ENCODE measurements around the gene ERCC3.

ERCC3 gene

GRCh38 chr2:127293748-127294562, at the start of gene ERCC3:
Gene ERCC3, minus strand, starts transcription at chr2:127294144. Its CDS starts 63 bp downstream, at chr2:127294081.
- DNase-seq (ENCODE audit: low spot score) = peak; percentile 91

GRCh38 chr2:127343277-127343676, 49.3 kb upstream of the ERCC3 start:
- DNase-seq (ENCODE audit: low spot score) = no peak

DNA sequence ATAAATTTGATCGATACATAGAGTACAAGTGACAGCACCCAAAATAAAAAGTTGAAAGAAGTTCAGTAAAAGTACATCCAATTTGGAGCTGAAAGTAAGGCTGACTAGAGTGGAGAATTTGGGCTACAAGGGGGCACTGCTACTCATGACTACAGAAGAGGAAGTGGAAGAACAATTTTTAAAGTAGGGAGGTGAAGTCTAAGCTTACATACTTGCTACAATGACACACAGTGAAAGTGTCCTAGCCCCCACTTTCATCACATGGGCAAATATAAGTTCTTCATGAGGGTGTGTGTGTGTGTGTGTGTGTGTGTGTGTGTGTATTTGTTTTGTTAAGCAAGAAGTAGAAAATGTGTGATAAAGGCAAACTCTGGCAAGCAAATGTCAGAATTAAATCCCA, 48.2 kb upstream of the ERCC3 start:
- DNase-seq (ENCODE audit: low spot score) = no peak

DNA sequence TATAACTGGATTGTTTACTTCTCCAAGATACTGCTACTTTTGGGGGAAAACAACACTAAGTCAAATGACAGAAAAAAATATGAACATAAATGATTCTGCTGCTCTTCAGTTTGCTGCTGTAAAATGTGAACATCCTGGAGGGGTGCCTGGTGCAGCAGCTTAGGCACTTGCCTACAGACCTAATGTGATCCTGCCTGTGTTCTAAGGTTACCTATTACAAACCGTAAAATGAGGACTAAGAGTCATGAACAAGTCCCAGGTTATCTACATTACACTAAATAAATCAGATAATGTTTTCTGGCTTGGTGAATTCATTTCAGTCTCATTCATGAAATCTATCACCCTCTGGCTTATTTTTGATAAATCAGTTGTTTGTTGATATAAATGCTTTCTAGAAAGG, 38.4 kb upstream of the ERCC3 start:
- DNase-seq (ENCODE audit: low spot score) = no peak

DNA sequence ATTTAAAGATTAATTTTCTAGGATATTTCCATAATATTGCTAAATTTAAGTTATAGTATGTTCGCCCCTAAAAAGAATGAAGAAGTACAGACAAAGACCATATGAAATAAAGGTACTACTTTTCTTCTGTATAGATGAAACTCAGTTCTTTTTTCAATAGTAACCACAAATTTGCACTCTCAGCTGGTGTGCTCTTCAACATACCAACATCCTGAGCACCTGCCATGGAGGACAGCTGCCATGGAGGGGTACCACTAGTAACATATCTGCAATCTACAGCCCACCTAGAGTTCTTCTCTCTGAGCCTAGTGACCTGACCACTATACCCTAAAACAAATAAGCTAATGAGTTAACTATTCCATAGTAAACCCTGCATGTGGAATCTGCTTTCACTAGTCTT, 36.8 kb upstream of the ERCC3 start:
- peak; percentile 18 for DNase-seq (ENCODE audit: low spot score)

DNA sequence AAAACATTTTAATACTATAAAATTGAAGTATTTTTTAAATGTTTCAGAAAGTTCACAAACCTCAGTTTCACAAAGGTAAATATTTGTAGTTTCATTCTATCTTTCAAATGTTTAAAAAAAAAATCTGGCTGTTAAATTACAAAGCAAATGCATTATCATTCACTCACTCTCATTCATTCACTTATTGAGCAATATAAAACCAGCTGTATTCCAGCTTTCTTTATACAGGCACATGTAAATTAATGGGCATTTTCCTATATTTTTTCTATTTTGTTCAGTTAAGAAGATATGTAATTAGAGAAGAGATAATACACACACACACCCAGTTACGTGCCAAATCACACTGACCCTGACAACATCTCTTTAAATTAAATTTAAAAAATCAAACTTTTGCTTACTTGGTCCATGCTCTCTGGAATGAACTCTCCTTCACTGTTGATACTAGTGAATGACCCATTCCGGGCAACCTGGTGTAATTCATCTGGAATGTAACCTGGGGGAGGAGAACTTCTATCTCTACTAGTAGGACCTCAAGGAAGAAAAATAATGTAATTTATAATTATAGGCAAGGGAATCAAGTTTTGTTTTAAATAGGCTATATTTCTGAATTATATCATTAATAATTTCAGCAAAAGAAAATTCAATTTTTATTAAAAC, 32.5 kb upstream of the ERCC3 start:
- DNase-seq (ENCODE audit: low spot score) = no peak

DNA sequence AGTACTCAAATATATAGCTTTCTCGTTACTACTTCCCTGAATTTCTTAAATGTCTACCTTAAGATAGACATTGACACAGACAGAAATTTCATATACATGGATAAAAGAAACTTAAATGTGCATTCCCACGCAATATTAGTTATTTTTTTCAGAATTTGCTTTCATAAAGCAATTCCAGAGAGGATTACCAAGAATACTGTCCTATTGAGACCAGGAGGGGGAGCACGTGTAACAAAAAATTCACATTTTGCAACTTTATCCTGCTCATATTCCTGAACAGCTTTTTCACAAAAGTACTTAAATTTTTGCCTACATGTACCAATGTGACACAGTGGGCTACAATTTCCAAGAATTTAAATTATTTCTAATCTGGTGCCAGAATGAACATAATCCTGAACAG, 30.7 kb upstream of the ERCC3 start:
- peak; percentile 46 for DNase-seq (ENCODE audit: low spot score)

DNA sequence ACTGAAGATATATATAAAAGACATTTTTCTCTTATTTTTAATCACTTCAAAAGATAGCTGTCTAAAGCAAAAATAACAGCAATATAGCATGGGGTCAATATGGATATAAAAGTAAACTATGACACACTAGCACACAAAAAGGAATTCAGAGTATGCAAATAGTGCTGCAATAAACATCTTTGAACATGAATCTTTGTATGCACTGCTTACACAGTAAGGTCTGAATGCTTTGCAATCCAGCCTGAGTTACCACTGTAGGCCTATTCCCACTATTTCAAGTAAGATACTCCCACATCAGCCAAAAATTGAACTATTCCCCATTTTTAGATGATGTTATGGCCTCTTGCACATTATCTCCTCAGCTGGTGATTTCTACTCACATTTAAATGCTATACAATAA, 27.4 kb upstream of the ERCC3 start:
- no peak for DNase-seq (ENCODE audit: low spot score)

GRCh38 chr2:127320586-127321275, 26.8 kb upstream of the ERCC3 start:
- no peak for DNase-seq (ENCODE audit: low spot score)

GRCh38 chr2:127320067-127320466, 26.1 kb upstream of the ERCC3 start:
- no peak for DNase-seq (ENCODE audit: low spot score)

- no peak for DNase-seq (ENCODE audit: low spot score)
Measured at GRCh38 chr2:127314193-127314988, 20.4 kb upstream of the ERCC3 start.

- DNase-seq (ENCODE audit: low spot score) = peak; percentile 54
Measured at GRCh38 chr2:127313406-127313805, 19.5 kb upstream of the ERCC3 start.

DNA sequence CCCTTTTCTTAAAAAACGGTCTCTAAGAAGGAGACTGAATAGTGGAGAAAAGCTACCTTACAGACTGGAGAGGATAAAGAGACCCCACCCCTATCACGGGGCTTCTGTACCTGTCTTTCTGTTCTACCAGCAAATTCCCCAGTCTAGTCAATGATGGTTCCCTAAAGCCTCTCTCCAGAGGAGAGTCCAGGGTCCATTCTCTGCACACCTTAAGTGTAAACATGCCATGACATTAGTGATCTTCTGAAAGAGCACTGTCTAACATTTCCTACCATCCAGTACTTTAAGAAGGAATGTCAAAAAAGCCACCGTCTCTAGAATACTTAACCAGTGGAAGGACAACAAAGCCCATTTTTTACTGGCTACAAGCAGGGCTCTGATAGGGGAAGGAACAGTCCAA, 17.0 kb upstream of the ERCC3 start:
- no peak for DNase-seq (ENCODE audit: low spot score)

DNA sequence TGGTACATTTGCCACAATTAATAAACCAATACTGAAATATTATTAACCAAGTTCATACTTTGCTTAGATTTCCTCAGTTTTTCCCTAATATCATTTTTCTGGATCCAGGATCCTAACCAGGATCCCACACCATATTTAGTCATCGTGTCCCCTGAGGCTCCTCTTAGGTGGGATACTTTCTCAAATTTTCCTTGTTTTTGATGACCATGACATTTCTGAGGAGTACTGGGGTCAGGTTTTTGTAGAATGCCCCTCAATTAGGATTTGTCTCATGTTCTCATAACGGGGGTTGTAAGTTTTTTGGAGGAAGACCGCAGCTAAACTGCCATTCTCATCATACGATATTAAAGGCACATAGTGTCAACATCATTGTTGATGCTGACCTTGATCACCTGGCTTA, 15.5 kb upstream of the ERCC3 start:
- DNase-seq (ENCODE audit: low spot score) = no peak

GRCh38 chr2:127308586-127309138, 14.7 kb upstream of the ERCC3 start:
- no peak for DNase-seq (ENCODE audit: low spot score)

- DNase-seq (ENCODE audit: low spot score) = peak; percentile 28
Measured at GRCh38 chr2:127305990-127306585, 12.1 kb upstream of the ERCC3 start.

GRCh38 chr2:127302168-127302567, 8.2 kb upstream of the ERCC3 start:
- no peak for DNase-seq (ENCODE audit: low spot score)

DNA sequence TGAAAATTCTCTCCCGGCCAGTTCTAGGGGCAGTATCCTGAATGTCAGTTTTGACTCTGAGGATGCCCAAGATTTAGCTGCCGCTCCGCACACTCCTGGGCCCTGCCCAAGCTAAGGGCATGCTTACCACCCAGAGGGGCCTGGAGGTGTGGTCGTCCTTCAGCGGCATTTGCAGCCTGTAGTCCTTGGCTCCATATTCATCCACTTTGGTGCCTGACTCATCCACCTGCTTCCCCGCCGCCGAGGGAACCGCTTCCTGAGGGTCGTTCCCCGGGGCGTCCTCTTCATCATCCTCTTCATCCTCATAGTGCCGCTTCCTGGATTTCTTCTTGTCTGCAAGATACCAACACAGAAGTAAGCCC, 577 bp downstream of the ERCC3 start:
- DNase-seq (ENCODE audit: low spot score) = no peak

DNA sequence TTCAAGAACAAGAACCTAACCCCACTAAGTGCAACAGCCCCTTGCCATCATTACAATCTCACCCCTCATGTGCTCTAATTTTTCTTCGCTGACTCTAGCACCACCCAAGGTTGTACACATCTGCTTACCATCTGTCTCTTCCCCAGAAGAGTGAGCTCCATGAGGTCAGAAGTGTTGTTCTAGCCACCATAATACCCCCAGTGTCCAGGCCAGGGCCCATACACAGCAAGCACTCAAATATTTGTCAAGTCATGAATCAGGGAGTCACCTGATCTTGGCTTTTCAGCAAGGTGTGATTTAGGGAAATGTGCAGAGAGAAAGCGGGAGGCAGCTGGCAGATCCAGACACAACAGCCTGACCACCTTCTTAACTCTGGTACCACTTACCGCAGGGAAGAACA, 5.7 kb downstream of the ERCC3 start:
- no peak for DNase-seq (ENCODE audit: low spot score)

DNA sequence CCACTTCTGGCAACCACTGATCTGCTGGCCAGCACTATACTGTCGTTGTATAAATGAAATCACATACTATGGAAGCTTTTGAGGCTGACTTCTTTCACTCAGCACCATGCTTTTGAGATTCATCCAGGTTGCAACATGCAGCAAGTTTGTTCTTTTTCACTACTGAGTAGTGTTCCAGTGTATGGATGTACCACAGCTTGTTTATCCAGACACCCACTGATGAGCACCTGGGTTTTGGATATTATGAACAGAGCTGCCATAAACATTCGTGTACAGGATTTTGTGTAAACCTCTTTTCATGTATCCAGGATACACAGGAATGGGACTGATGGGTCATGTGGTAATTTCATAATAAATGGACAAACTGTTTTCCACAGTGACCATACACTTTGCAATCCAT, 10.7 kb downstream of the ERCC3 start:
- DNase-seq (ENCODE audit: low spot score) = no peak

DNA sequence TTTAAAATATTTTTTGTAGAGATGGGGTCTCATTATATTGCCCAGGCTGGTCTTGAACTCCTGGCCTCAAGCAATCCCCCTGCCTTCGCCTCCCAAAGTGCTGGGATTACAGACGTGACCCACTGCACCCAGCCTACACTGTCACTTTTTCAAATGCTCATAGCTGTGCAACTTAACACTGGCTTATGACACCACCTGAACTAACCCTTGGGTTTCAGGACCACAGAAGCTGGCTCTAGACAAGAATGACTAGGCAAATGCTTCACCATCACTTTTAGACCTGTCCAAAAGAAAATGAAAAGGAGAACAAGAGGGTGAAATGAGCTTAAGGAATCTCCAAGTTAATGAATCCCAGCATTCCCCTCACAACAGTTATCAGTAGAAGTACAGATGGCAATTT, 13.3 kb downstream of the ERCC3 start:
- DNase-seq (ENCODE audit: low spot score) = no peak

- DNase-seq (ENCODE audit: low spot score) = no peak
Measured at GRCh38 chr2:127279781-127280180, 14.2 kb downstream of the ERCC3 start.

All from NAMALWA (cell line).